SH-SY5Y (cell line): ENCODE data around the gene F5.

Source experiments
- GATA2 ChIP-seq: IDR thresholded peaks from 2 replicates; pipeline ENCODE4 v1.6.1; 2011; ENCODE audit warnings: mild to moderate bottlenecking, low read depth, low read length
- GATA3 ChIP-seq: IDR thresholded peaks from 2 replicates; pipeline ENCODE4 v1.6.1; 2011; ENCODE audit warnings: low read depth, mild to moderate bottlenecking, low read length, moderate library complexity

DNA sequence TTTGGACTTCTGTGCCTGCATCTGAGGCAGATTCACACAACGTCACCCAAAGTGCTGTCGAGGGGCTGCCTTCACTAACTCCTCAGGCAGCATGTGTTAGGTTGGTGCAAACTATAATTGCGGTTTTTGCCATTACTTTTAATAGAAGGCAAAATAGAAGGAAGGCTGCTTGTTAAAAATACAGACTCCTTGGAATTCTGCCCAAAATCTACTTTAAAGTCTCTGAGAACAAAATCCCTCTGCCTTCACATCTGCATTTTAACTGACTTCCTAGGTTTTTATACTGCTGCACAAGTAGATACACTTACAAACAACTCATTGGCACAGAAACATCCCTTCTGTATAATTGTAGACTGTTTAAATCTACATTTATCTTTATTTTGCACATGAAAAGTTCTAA lies 59.3 kb downstream of the F5 start:
- no peak for TF ChIP-seq GATA2
- no peak for TF ChIP-seq GATA3
